Adrenal gland (tissue), 12 donors: ENCODE data around the gene MYOT. TPM values are rescaled to one million over a fixed set of nuclear protein-coding genes. Genes with fewer than 3 reads are reported as not detected.
A peak's percentile ranks its signal among the peaks of the same experiment; 100 is the strongest.

ENCODE experiments used
- DNase-seq, 7 donors: peaks; one replicate each; pipeline ENCODE4 v3.0.0-alpha.2; 2019 to 2020
- H3K27ac ChIP-seq, 5 donors: fragments of 200-600 bp; sonication (generic) in 4 of 5; 1 replicate in 3 of 5; 2 replicates in 2 of 5; pipeline versions ENCODE4 v1.5.1 to v1.8.0; 2016 to 2020; ENCODE audit warnings: mild to moderate bottlenecking in 1 of 5
- H3K27me3 ChIP-seq: fragments of 200-600 bp; 2 replicates; pipeline ENCODE4 v1.8.0; 2021
- H3K36me3 ChIP-seq, 2 donors: fragments of 200-600 bp; replicated peaks in 1 of 2; 1 replicate in 1 of 2; 2 replicates in 1 of 2; pipeline versions ENCODE4 v1.5.1 to v1.8.0; 2018 to 2022
- H3K4me1 ChIP-seq, 2 donors: fragments of 200-600 bp; replicated peaks in 1 of 2; 1 replicate in 1 of 2; 2 replicates in 1 of 2; pipeline versions ENCODE4 v1.5.1 to v1.8.0; 2018 to 2021
- H3K4me3 ChIP-seq, 4 donors: fragments of 200-600 bp; sonication (generic) in 3 of 4; one replicate each; pipeline ENCODE4 v1.5.1; 2016 to 2018
- H3K9me3 ChIP-seq, 3 donors: fragments of 200-600 bp; sonication (generic) in 1 of 3; replicated peaks in 1 of 3; 1 replicate in 2 of 3; 2 replicates in 1 of 3; pipeline versions ENCODE4 v1.5.1 to v1.8.0; 2016 to 2021
- POLR2A ChIP-seq, 2 donors: fragments of 450-650 bp; IDR thresholded peaks; one replicate each; pipeline ENCODE4 v1.6.1; 2017; ENCODE audit warnings: antibody characterized with exemption in 2 of 2, mild to moderate bottlenecking in 2 of 2, moderate library complexity in 1 of 2
- WGBS, 4 donors: extraction: QIAGEN DNeasy Blood & Tissue Kit in 2 of 4; methylation state at CpG; one replicate each; pipeline versions ENCODE4 v1.1.5 to v1.1.7; 2013 to 2017; 5-methylcytosine and 5-hydroxymethylcytosine counted together
- intact Hi-C, 2 donors: fragments of 100-400 bp; cut with DNase I; formaldehyde crosslinking; loops; one replicate each; pipeline versions ENCODE4 v1.14.1 to v1.15.0; 2022 to 2023
- polyA plus RNA-seq, 3 donors: library from polyadenylated mRNA; stranded (reverse); fragments of 200-250 nt in 2 of 3; fragments of 350-450 nt in 1 of 3; fragmentation: Illumina TruSeq in 1 of 3; extraction: RNeasy Lipid Tissue Mini Kit (QIAGEN cat#74804) in 1 of 3; gene quantifications; one replicate each; pipeline ENCODE4 v1.2.3, GENCODE V29; 2013 to 2014
- total RNA-seq, 9 donors: library from RNA; depleted of rRNA in 4 of 9; stranded (reverse); fragments of >200 nt in 4 of 9; fragments of 120-200 nt in 1 of 9; fragmentation: NEBNext Ultra II Directional in 1 of 9; extraction: Animal tissue kit (Norgen Biotek cat#: 25700) in 1 of 9; gene quantifications; one replicate each; pipeline versions ENCODE4 v1.1.0 to v1.2.4, GENCODE V29; 2013 to 2023
- TF ChIP-seq, protein P1 (sequence below), 6 experiments: fragments of 450-650 bp in 4 of 6; fragments of 200-600 bp in 2 of 6; sonication (generic) in 1 of 6; IDR thresholded peaks; 1 replicate in 5 of 6; 2 replicates in 1 of 6; pipeline versions ENCODE4 v1.5.1 to v1.8.0; 2016 to 2021; ENCODE audit warnings: antibody characterized with exemption in 6 of 6, mild to moderate bottlenecking in 2 of 6, moderate library complexity in 1 of 6
- donor health status: healthy with polysubstance abuse.
- donor health status: Bipolar disorder and iron deficiency.
- donor health status: DM: yes; HTN: yes; CAD: no.
- donor health status: DM: no; HTN: no; CAD: no.
- donor health status: DM: no; HTN: no; CAD: no.
- donor health status: DM: yes; HTN: yes; CAD: no.

MYOT gene
- total and polyA plus RNA-seq, 12 donors: 0.39 to 7.8 (median 0.95) TPM; not detected in 1

DNA sequence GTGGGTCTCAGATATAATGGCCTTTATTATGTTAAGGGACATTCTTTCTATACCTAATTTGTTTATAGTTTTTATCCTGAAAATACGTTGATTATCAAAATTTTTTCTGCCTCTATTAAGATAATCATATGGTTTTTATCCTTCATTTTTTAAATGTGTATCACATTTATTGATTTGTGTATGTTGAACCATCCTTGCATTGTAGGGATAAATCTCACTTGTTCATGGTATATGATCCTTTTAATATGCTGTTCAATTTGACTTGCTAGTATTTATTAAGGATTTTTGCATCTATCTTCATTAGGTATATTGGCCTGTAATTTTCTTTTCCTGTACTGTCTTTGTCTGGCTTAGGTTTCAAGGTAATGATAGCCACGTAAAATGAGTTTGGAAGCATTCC, 47.1 kb downstream of the MYOT start:
- no peaks in the 10 kb centered on the region for H3K4me1 ChIP-seq
- no peaks in the 10 kb centered on the region for H3K27me3 ChIP-seq
- H3K4me3 ChIP-seq: no peak overlapping the region
- TF ChIP-seq POLR2A (IDR thresholded peaks at IDR 0.05): no peak
- TF ChIP-seq, protein P1, sequence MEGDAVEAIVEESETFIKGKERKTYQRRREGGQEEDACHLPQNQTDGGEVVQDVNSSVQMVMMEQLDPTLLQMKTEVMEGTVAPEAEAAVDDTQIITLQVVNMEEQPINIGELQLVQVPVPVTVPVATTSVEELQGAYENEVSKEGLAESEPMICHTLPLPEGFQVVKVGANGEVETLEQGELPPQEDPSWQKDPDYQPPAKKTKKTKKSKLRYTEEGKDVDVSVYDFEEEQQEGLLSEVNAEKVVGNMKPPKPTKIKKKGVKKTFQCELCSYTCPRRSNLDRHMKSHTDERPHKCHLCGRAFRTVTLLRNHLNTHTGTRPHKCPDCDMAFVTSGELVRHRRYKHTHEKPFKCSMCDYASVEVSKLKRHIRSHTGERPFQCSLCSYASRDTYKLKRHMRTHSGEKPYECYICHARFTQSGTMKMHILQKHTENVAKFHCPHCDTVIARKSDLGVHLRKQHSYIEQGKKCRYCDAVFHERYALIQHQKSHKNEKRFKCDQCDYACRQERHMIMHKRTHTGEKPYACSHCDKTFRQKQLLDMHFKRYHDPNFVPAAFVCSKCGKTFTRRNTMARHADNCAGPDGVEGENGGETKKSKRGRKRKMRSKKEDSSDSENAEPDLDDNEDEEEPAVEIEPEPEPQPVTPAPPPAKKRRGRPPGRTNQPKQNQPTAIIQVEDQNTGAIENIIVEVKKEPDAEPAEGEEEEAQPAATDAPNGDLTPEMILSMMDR (IDR thresholded peaks at IDR 0.05): no peak
- intact Hi-C loops: no loop called here
- H3K27ac ChIP-seq: no peak overlapping the region
- DNase-seq: no peak
- H3K9me3 ChIP-seq: peaks cover 0 to 10% (median 0%) of the 10 kb centered on the region in 3 donors
- H3K36me3 ChIP-seq: no peaks in the 10 kb centered on the region
- 58 to 73% (median 69%) methylated on average over 2 of the region's 2 CpGs for WGBS, 4 donors

- TF ChIP-seq POLR2A (IDR thresholded peaks at IDR 0.05): no peak
- TF ChIP-seq, protein P1 (IDR thresholded peaks at IDR 0.05): no peak
- 60 to 100% (median 93%) methylated on average over 1 of the region's 1 CpG for WGBS, 4 donors
- Histone ChIP-seq H3K36me3 (no peaks in the 10 kb centered on the region), H3K27ac (no peak overlapping the region), H3K4me3 (no peak overlapping the region), H3K4me1 (no peaks in the 10 kb centered on the region), H3K27me3 (no peaks in the 10 kb centered on the region), H3K9me3 (peaks cover 0 to 10% (median 0%) of the 10 kb centered on the region in 3 donors)
- intact Hi-C loops: no loop called here
- no peak for DNase-seq
Observed at GRCh38 chr5:137916923-137917322, 49.3 kb downstream of the MYOT start.

GRCh38 chr5:137921931-137922330, 54.3 kb downstream of the MYOT start:
- intact Hi-C loops: no loop called here
- H3K9me3 ChIP-seq: no peaks in the 10 kb centered on the region
- H3K4me1 ChIP-seq: no peaks in the 10 kb centered on the region
- TF ChIP-seq, protein P1 (IDR thresholded peaks at IDR 0.05): no peak
- TF ChIP-seq POLR2A (IDR thresholded peaks at IDR 0.05): no peak
- no peak overlapping the region for H3K27ac ChIP-seq
- no peak for DNase-seq
- H3K4me3 ChIP-seq: no peak overlapping the region
- H3K27me3 ChIP-seq: no peaks in the 10 kb centered on the region
- no peaks in the 10 kb centered on the region for H3K36me3 ChIP-seq
- 54 to 58% (median 56%) methylated on average over 3 of the region's 3 CpGs for WGBS, 4 donors

DNA sequence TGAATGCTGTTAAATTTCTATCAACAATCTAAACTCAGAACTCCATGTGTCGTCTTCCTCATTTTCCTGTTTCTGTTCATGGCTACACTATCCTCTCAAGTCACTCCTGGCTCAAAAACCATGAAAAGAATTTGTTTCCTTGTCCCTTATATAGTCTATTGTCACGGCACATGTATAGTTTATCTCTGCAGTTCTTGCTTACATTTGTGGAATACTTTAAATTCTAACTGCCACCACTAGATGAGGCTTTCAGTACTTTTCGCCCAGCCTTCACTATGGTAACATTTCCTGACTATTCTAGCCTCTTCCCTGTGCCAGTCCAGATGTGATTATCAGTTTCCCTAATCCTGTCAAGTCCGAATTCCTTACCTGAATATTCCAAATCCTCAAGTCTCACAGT, 56.2 kb downstream of the MYOT start:
- no peaks in the 10 kb centered on the region for H3K4me1 ChIP-seq
- no peak overlapping the region for H3K27ac ChIP-seq
- intact Hi-C loops: no loop called here
- 74 to 83% (median 76%) methylated on average over 4 of the region's 4 CpGs for WGBS, 4 donors
- H3K36me3 ChIP-seq: no peaks in the 10 kb centered on the region
- no peaks in the 10 kb centered on the region for H3K27me3 ChIP-seq
- DNase-seq: no peak
- TF ChIP-seq, protein P1 (IDR thresholded peaks at IDR 0.05): peak in 1 of 6 experiments; percentile 10
- no peak for TF ChIP-seq POLR2A (IDR thresholded peaks at IDR 0.05)
- no peaks in the 10 kb centered on the region for H3K9me3 ChIP-seq
- no peak overlapping the region for H3K4me3 ChIP-seq
